ENCODE data around the gene MRM1.

DNA sequence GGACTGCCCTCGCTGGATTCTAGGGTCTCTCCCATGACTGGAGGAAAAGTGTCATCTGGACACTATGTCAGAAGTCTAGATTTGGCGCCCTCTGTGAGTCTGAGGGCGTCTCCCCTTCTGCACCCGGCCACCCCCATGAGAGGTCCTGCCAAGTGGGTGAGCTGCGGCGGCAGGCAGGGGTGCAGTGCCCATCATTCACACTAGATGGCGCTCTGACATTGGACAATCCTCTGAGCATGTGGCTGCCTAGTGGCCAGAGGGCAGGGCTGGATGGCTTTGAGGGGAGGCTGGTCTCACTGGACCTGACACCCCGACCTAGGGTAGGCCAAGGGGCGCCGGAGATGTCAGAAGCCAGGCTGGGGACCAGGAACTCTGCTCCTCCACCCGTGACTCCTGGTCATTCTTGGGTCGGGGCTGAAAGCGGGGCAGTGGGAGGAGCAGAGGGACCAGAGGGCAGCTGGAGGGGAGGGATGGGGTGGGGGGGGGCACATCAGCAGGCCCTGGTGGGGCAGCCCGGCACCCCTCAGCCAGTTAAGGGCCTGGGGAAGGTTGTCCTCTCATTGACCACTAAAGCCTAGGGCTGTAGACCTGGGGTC, 28.0 kb downstream of the MRM1 start:
- TF ChIP-seq POLR2A (IDR thresholded peaks at IDR 0.05) = no peak
- TF ChIP-seq, protein P1, sequence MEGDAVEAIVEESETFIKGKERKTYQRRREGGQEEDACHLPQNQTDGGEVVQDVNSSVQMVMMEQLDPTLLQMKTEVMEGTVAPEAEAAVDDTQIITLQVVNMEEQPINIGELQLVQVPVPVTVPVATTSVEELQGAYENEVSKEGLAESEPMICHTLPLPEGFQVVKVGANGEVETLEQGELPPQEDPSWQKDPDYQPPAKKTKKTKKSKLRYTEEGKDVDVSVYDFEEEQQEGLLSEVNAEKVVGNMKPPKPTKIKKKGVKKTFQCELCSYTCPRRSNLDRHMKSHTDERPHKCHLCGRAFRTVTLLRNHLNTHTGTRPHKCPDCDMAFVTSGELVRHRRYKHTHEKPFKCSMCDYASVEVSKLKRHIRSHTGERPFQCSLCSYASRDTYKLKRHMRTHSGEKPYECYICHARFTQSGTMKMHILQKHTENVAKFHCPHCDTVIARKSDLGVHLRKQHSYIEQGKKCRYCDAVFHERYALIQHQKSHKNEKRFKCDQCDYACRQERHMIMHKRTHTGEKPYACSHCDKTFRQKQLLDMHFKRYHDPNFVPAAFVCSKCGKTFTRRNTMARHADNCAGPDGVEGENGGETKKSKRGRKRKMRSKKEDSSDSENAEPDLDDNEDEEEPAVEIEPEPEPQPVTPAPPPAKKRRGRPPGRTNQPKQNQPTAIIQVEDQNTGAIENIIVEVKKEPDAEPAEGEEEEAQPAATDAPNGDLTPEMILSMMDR (IDR thresholded peaks at IDR 0.05) = peak; percentile 91 to 98 (median 97)

All from vagina (tissue), 2 donors.